NCI-H2196 treated with DMSO at 0.1 percent for 48 hours (cell line): Measurements from ENCODE around the gene PLS3.
"Not testable (repeated sequence)": the region's sequence is repeated elsewhere in the genome, so short reads cannot be mapped to it uniquely, and the experiment has no call there.

Experiments
- DNase-seq: peaks from one replicate; lab custom pipeline; 2025; ENCODE audit not compliant: unreplicated experiment; lab: John Stamatoyannopoulos, UW

Gene PLS3

GRCh38 chrX:115603534-115604074 is 42.6 kb downstream of the PLS3 start:
- DNase-seq, result no peak

GRCh38 chrX:115606861-115607260 is 45.9 kb downstream of the PLS3 start:
- no peak for DNase-seq

GRCh38 chrX:115609621-115610020 is 48.6 kb downstream of the PLS3 start:
- DNase-seq, result no peak

GRCh38 chrX:115616943-115617563 is 56.1 kb downstream of the PLS3 start:
- no peak for DNase-seq

GRCh38 chrX:115622534-115622933 is 61.6 kb downstream of the PLS3 start:
- no peak for DNase-seq

- DNase-seq, result no peak
Observed at GRCh38 chrX:115624916-115625315, 63.9 kb downstream of the PLS3 start.

- no peak for DNase-seq
Observed at GRCh38 chrX:115625572-115626301, 64.8 kb downstream of the PLS3 start.

- no peak for DNase-seq
Observed at GRCh38 chrX:115630204-115630603, 69.2 kb downstream of the PLS3 start.

- DNase-seq, result no peak
Observed at GRCh38 chrX:115632455-115632854, 71.5 kb downstream of the PLS3 start.

GRCh38 chrX:115633397-115633796 is 72.4 kb downstream of the PLS3 start:
- not testable (repeated sequence) for DNase-seq

GRCh38 chrX:115639334-115639880 is 78.4 kb downstream of the PLS3 start:
- no peak for DNase-seq

- no peak for DNase-seq
Observed at GRCh38 chrX:115642311-115642710, 81.3 kb downstream of the PLS3 start.

- DNase-seq, result no peak
Observed at GRCh38 chrX:115642895-115643530, 82.0 kb downstream of the PLS3 start.

GRCh38 chrX:115644397-115644796 is 83.4 kb downstream of the PLS3 start:
- DNase-seq, result not testable (repeated sequence)

- no peak for DNase-seq
Observed at GRCh38 chrX:115649461-115650063, 88.6 kb downstream of the PLS3 start.

GRCh38 chrX:115650449-115650848 is 89.5 kb downstream of the PLS3 start:
- no peak for DNase-seq

GRCh38 chrX:115650916-115651315 is 89.9 kb downstream of the PLS3 start:
- DNase-seq, result peak; percentile 0

- DNase-seq, result no peak
Observed at GRCh38 chrX:115652221-115652620, 91.2 kb downstream of the PLS3 start.

GRCh38 chrX:115665122-115665521 is 104.1 kb downstream of the PLS3 start:
- DNase-seq, result no peak

- DNase-seq, result no peak
Observed at GRCh38 chrX:115679460-115679859, 118.5 kb downstream of the PLS3 start.

GRCh38 chrX:115687595-115687994 is 126.6 kb downstream of the PLS3 start:
- DNase-seq, result no peak
